ENCODE results near the gene NKG7.

- TF ChIP-seq CHD2 (IDR thresholded peaks at IDR 0.05; ENCODE audit: low read depth, low read length) (no peak), SP2 (CRISPR knock-in tag; IDR thresholded peaks at IDR 0.05) (no peak)
- TF ChIP-seq, protein P1, sequence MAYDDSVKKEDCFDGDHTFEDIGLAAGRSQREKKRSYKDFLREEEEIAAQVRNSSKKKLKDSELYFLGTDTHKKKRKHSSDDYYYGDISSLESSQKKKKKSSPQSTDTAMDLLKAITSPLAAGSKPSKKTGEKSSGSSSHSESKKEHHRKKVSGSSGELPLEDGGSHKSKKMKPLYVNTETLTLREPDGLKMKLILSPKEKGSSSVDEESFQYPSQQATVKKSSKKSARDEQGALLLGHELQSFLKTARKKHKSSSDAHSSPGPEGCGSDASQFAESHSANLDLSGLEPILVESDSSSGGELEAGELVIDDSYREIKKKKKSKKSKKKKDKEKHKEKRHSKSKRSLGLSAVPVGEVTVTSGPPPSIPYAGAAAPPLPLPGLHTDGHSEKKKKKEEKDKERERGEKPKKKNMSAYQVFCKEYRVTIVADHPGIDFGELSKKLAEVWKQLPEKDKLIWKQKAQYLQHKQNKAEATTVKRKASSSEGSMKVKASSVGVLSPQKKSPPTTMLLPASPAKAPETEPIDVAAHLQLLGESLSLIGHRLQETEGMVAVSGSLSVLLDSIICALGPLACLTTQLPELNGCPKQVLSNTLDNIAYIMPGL (CRISPR knock-in tag; IDR thresholded peaks at IDR 0.05; ENCODE audit: borderline replicate concordance in 1 of 2, low read depth in 1 of 2) = no peak
These were observed 23.7 kb upstream of the NKG7 start for GRCh38 chr19:51396175-51396574.

Data from HepG2 (cell line).